22Rv1 (cell line): Measurements from ENCODE around the gene TNFAIP2.

Experiments used
- ZFX ChIP-seq: fragments of 450-650 bp; IDR thresholded peaks from 2 replicates; pipeline ENCODE4 v1.6.1; 2017; ENCODE audit warnings: antibody characterized with exemption, borderline replicate concordance
- TF ChIP-seq, protein P1 (sequence below): fragments of 450-650 bp; IDR thresholded peaks from 2 replicates; pipeline ENCODE4 v1.5.1; 2017; ENCODE audit warnings: mild to moderate bottlenecking

DNA sequence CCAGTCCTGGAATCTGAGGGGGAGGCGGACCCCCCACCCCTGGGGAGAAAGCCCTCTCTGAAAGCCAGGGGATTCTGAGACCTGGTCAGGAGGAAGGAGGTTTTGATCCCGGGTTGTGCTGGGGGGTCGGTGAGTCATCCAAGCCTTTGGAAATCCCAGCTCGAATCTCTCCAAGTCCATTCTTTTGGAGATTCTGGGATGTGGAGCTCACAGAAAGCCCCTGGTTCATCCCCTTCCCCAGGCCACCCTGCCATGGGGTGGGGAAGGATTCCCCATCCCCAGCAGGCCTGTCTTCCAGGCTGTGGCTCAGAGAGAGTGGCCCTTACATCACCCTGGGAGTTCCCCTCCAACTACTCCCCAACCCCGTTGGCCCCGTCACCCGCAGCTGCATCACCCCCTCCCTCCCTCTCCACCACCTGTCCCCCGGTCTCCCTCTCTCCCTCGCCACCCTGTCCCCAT lies 14.5 kb upstream of the TNFAIP2 start:
- TF ChIP-seq, protein P1, sequence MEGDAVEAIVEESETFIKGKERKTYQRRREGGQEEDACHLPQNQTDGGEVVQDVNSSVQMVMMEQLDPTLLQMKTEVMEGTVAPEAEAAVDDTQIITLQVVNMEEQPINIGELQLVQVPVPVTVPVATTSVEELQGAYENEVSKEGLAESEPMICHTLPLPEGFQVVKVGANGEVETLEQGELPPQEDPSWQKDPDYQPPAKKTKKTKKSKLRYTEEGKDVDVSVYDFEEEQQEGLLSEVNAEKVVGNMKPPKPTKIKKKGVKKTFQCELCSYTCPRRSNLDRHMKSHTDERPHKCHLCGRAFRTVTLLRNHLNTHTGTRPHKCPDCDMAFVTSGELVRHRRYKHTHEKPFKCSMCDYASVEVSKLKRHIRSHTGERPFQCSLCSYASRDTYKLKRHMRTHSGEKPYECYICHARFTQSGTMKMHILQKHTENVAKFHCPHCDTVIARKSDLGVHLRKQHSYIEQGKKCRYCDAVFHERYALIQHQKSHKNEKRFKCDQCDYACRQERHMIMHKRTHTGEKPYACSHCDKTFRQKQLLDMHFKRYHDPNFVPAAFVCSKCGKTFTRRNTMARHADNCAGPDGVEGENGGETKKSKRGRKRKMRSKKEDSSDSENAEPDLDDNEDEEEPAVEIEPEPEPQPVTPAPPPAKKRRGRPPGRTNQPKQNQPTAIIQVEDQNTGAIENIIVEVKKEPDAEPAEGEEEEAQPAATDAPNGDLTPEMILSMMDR = no peak
- TF ChIP-seq ZFX = no peak
